CD14-positive monocyte (primary cell): ENCODE measurements around the gene LLGL2. TPM values are rescaled to one million over a fixed set of nuclear protein-coding genes. Genes with fewer than 3 reads are reported as not detected.
A peak's percentile ranks its signal among the peaks of the same experiment; 100 is the strongest.

Experiments used
- DNase-seq, 3 donors: peaks; one replicate each; pipeline ENCODE4 v3.0.0-alpha.2; 2011 to 2022
- H2AFZ ChIP-seq: 2 replicates; pipeline ENCODE4 v1.6.0; 2012; ENCODE audit warnings: mild to moderate bottlenecking, low read depth, low read length, inconsistent platforms; ENCODE audit not compliant: insufficient read depth, poor library complexity, severe bottlenecking
- H3K27ac ChIP-seq, 2 donors: 1 replicate in 1 of 2; 2 replicates in 1 of 2; pipeline ENCODE4 v1.5.1; 2012 to 2013; ENCODE audit warnings: low read length in 2 of 2, control low read depth in 1 of 2, inconsistent platforms in 1 of 2, low read depth in 1 of 2, mild to moderate bottlenecking in 1 of 2
- H3K27me3 ChIP-seq, 2 donors: one replicate each; pipeline versions ENCODE4 v1.6.0 to v1.6.1; 2011 to 2013; ENCODE audit warnings: low read length in 2 of 2; ENCODE audit not compliant: control insufficient read depth in 2 of 2, insufficient read depth in 2 of 2
- H3K36me3 ChIP-seq, 2 donors: replicated peaks in 1 of 2; 1 replicate in 1 of 2; 2 replicates in 1 of 2; pipeline versions ENCODE4 v1.5.1 to v1.6.1; 2012 to 2013; ENCODE audit warnings: low read length in 2 of 2, control low read depth in 1 of 2, inconsistent platforms in 1 of 2, mild to moderate bottlenecking in 1 of 2; ENCODE audit not compliant: insufficient read depth in 2 of 2, control insufficient read depth in 1 of 2
- H3K4me1 ChIP-seq, 2 donors: 1 replicate in 1 of 2; 2 replicates in 1 of 2; pipeline versions ENCODE4 v1.5.1 to v1.6.1; 2012 to 2013; ENCODE audit warnings: low read length in 2 of 2, control low read depth in 1 of 2, inconsistent platforms in 1 of 2, mild to moderate bottlenecking in 1 of 2, moderate library complexity in 1 of 2; ENCODE audit not compliant: insufficient read depth in 2 of 2, control insufficient read depth in 1 of 2
- H3K4me2 ChIP-seq: replicated peaks from 2 replicates; pipeline ENCODE3; 2012; ENCODE audit warnings: low read length, moderate library complexity, mild to moderate bottlenecking; ENCODE audit not compliant: poor library complexity, severe bottlenecking; ENCODE audit errors: extremely low read depth
- H3K4me3 ChIP-seq, 3 experiments: fragments of 200-600 bp in 1 of 3; sonication (generic) in 1 of 3; replicated peaks in 1 of 3; 1 replicate in 2 of 3; 2 replicates in 1 of 3; pipeline ENCODE4 v1.5.1; 2011 to 2013; ENCODE audit warnings: low read length in 3 of 3, mild to moderate bottlenecking in 3 of 3, control low read depth in 2 of 3, low read depth in 2 of 3, inconsistent platforms in 1 of 3, moderate library complexity in 1 of 3
- H3K79me2 ChIP-seq: 2 replicates; pipeline ENCODE4 v1.6.0; 2012; ENCODE audit warnings: mild to moderate bottlenecking, control low read depth, inconsistent platforms, low read length, moderate library complexity; ENCODE audit not compliant: insufficient read depth
- H3K9ac ChIP-seq: 2 replicates; pipeline ENCODE4 v1.6.0; 2017; ENCODE audit warnings: low read length, mild to moderate bottlenecking; ENCODE audit not compliant: insufficient read depth, poor library complexity, severe bottlenecking
- H3K9me3 ChIP-seq, 2 donors: replicated peaks in 1 of 2; 1 replicate in 1 of 2; 2 replicates in 1 of 2; pipeline versions ENCODE4 v1.5.1 to v1.6.1; 2012 to 2013; ENCODE audit warnings: low read length in 2 of 2, control low read depth in 1 of 2; ENCODE audit not compliant: control insufficient read depth in 1 of 2, insufficient read depth in 1 of 2
- H4K20me1 ChIP-seq: 2 replicates; pipeline ENCODE4 v1.6.0; 2012; ENCODE audit warnings: mild to moderate bottlenecking, low read length, control low read depth, moderate library complexity; ENCODE audit not compliant: insufficient read depth
- H3K27ac Mint-ChIP-seq, 7 donors: one replicate each; pipeline ENCODE4 v1.8.0; 2020; ENCODE audit warnings: mild to moderate bottlenecking in 7 of 7, mixed read lengths in 7 of 7, moderate library complexity in 6 of 7, inconsistent platforms in 2 of 7
- H3K27me3 Mint-ChIP-seq, 3 donors: one replicate each; pipeline ENCODE4 v1.8.0; 2021 to 2022; ENCODE audit warnings: low read depth in 3 of 3, mild to moderate bottlenecking in 3 of 3, mixed read lengths in 3 of 3, moderate library complexity in 3 of 3, inconsistent platforms in 1 of 3
- H3K36me3 Mint-ChIP-seq, 2 donors: one replicate each; pipeline ENCODE4 v1.8.0; 2020; ENCODE audit warnings: mixed read lengths in 2 of 2, inconsistent platforms in 1 of 2, mild to moderate bottlenecking in 1 of 2
- H3K4me1 Mint-ChIP-seq: one replicate; pipeline ENCODE4 v1.8.0; 2020; ENCODE audit warnings: mild to moderate bottlenecking, mixed read lengths
- H3K4me3 Mint-ChIP-seq, 2 donors: one replicate each; pipeline ENCODE4 v1.8.0; 2020; ENCODE audit warnings: mild to moderate bottlenecking in 2 of 2, mixed read lengths in 2 of 2, moderate library complexity in 1 of 2
- H3K9me3 Mint-ChIP-seq, 7 donors: one replicate each; pipeline ENCODE4 v1.8.0; 2020 to 2022; ENCODE audit warnings: mixed read lengths in 7 of 7, mild to moderate bottlenecking in 6 of 7, moderate library complexity in 6 of 7, inconsistent platforms in 2 of 7
- CTCF ChIP-seq: fragments of 200-600 bp; IDR thresholded peaks from one replicate; pipeline ENCODE4 v1.8.0; 2022; ENCODE audit warnings: antibody characterized with exemption, mild to moderate bottlenecking
- WGBS: methylation state at CpG from one replicate; pipeline ENCODE4 v1.1.5; 2013; ENCODE audit warnings: missing lambda C conversion rate; ENCODE audit not compliant: insufficient coverage; 5-methylcytosine and 5-hydroxymethylcytosine counted together
- intact Hi-C, 2 donors: fragments of 100-400 bp; cut with micrococcal nuclease; formaldehyde crosslinking; loops; one replicate each; pipeline versions ENCODE4 v1.15.0 to v1.15.1; 2023
- polyA plus RNA-seq, 3 donors: library from polyadenylated mRNA; depleted of rRNA in 1 of 3; unstranded in 2 of 3; stranded (reverse) in 1 of 3; fragments of 300-500 nt in 2 of 3; fragments of >200 nt in 1 of 3; fragmentation: Illumina TruSeq in 2 of 3; gene quantifications; 1 replicate in 2 of 3; 2 replicates in 1 of 3; pipeline ENCODE4 v1.2.3, GENCODE V29; 2012 to 2021

LLGL2 gene
- polyA plus RNA-seq, 3 donors, result 4.8 to 7.5 (median 5.5) TPM

- Mint-ChIP-seq H3K4me1 (peaks cover 17% of the 10 kb centered on the region), H3K9me3 (peaks cover 0 to 6% (median 0%) of the 10 kb centered on the region in 7 donors), H3K4me3 (no peak overlapping the region), H3K27ac (no peak overlapping the region), H3K36me3 (peaks cover 12 to 20% of the 10 kb centered on the region in 2 donors), H3K27me3 (peaks cover 14 to 25% (median 20%) of the 10 kb centered on the region in 3 donors)
- Histone ChIP-seq H3K9me3 (no peaks in the 10 kb centered on the region), H3K4me1 (peaks cover 16 to 22% of the 10 kb centered on the region in 2 donors), H3K27me3 (peaks cover 5 to 18% of the 10 kb centered on the region in 2 donors), H3K4me3 (no peak overlapping the region), H3K79me2 (no peaks in the 10 kb centered on the region), H2AFZ (no peak overlapping the region), H3K27ac (no peak overlapping the region), H4K20me1 (no peaks in the 10 kb centered on the region), H3K4me2 (no peak overlapping the region), H3K9ac (no peak overlapping the region), H3K36me3 (no peaks in the 10 kb centered on the region)
- DNase-seq, result no peak
- no peak for TF ChIP-seq CTCF
- intact Hi-C loops, result no loop called here
- 100% methylated on average over 6 of the region's 7 CpGs for WGBS
Measured at GRCh38 chr17:75523647-75524046, 1.9 kb upstream of the LLGL2 start.

- peaks cover 12 to 16% of the 10 kb centered on the region in 2 donors for H3K36me3 Mint-ChIP-seq
- H3K27me3 Mint-ChIP-seq, result peaks cover 14 to 25% (median 20%) of the 10 kb centered on the region in 3 donors
- H3K27ac ChIP-seq, result no peak overlapping the region
Measured at GRCh38 chr17:75524269-75524969, 1.1 kb upstream of the LLGL2 start.

More at GRCh38 chr17:75524269-75524969, 1.1 kb upstream of the LLGL2 start:
- peaks cover 5 to 18% of the 10 kb centered on the region in 2 donors for H3K27me3 ChIP-seq
- 24% methylated on average over 23 of the region's 24 CpGs for WGBS
- Mint-ChIP-seq H3K27ac (peak overlapping the region in 1 of 7 donors; percentile 50), H3K4me1 (peaks cover 17% of the 10 kb centered on the region), H3K9me3 (peaks cover 0 to 6% (median 0%) of the 10 kb centered on the region in 7 donors), H3K4me3 (peak overlapping the region; percentile 67 to 75)
- intact Hi-C loops, result no loop called here
- no peak overlapping the region for H3K9ac ChIP-seq
- H3K9me3 ChIP-seq, result no peaks in the 10 kb centered on the region
- H3K4me2 ChIP-seq, result peak overlapping the region; percentile 99
- no peak for TF ChIP-seq CTCF
- no peak for DNase-seq
- H2AFZ ChIP-seq, result peak overlapping the region; percentile 93
- peak overlapping the region; percentile 63 to 88 (median 83) for H3K4me3 ChIP-seq
- no peaks in the 10 kb centered on the region for H3K36me3 ChIP-seq
- H3K79me2 ChIP-seq, result no peaks in the 10 kb centered on the region
- no peaks in the 10 kb centered on the region for H4K20me1 ChIP-seq
- H3K4me1 ChIP-seq, result peaks cover 16 to 22% of the 10 kb centered on the region in 2 donors
